ENCODE results near the gene NEMP2.

The NEMP2 gene

GRCh38 chr2:190534310-190535120, at the start of gene NEMP2:
Gene NEMP2, minus strand, starts transcription at chr2:190534722. Its CDS starts 67 bp downstream, at chr2:190534655.
- peak; percentile 90 to 93 for DNase-seq

- no peak for DNase-seq
Observed at GRCh38 chr2:190583507-190584337, 49.2 kb upstream of the NEMP2 start.

- no peak for DNase-seq
Observed at GRCh38 chr2:190582736-190583506, 48.4 kb upstream of the NEMP2 start.

GRCh38 chr2:190582019-190582418, 47.5 kb upstream of the NEMP2 start:
- no peak for DNase-seq

GRCh38 chr2:190579915-190580846, 45.7 kb upstream of the NEMP2 start:
- DNase-seq: no peak

- DNase-seq: no peak
Observed at GRCh38 chr2:190579058-190579410, 44.5 kb upstream of the NEMP2 start.

- DNase-seq: no peak
Observed at GRCh38 chr2:190578158-190579057, 43.9 kb upstream of the NEMP2 start.

GRCh38 chr2:190576573-190576972, 42.1 kb upstream of the NEMP2 start:
- no peak for DNase-seq

- no peak for DNase-seq
Observed at GRCh38 chr2:190575263-190575662, 40.7 kb upstream of the NEMP2 start.

- DNase-seq: no peak
Observed at GRCh38 chr2:190574169-190574568, 39.6 kb upstream of the NEMP2 start.

GRCh38 chr2:190572246-190572645, 37.7 kb upstream of the NEMP2 start:
- DNase-seq: no peak

- DNase-seq: no peak
Observed at GRCh38 chr2:190571686-190572085, 37.2 kb upstream of the NEMP2 start.

GRCh38 chr2:190570871-190571270, 36.3 kb upstream of the NEMP2 start:
- no peak for DNase-seq

- no peak for DNase-seq
Observed at GRCh38 chr2:190569994-190570755, 35.7 kb upstream of the NEMP2 start.

- DNase-seq: no peak
Observed at GRCh38 chr2:190564838-190565237, 30.3 kb upstream of the NEMP2 start.

- no peak for DNase-seq
Observed at GRCh38 chr2:190563646-190564045, 29.1 kb upstream of the NEMP2 start.

- DNase-seq: peak; percentile 28 to 39
Observed at GRCh38 chr2:190563109-190563508, 28.6 kb upstream of the NEMP2 start.

- DNase-seq: no peak
Observed at GRCh38 chr2:190562121-190562520, 27.6 kb upstream of the NEMP2 start.

- DNase-seq: no peak
Observed at GRCh38 chr2:190561094-190561493, 26.6 kb upstream of the NEMP2 start.

- DNase-seq: no peak
Observed at GRCh38 chr2:190554357-190555006, 20.0 kb upstream of the NEMP2 start.

All from activated T-cell treated with anti-CD3 and anti-CD28 coated beads, Interleukin-2, amount 50 U/mL, for 48 hours (primary cell).